ENCODE measurements around the gene FAM83D.

DNA sequence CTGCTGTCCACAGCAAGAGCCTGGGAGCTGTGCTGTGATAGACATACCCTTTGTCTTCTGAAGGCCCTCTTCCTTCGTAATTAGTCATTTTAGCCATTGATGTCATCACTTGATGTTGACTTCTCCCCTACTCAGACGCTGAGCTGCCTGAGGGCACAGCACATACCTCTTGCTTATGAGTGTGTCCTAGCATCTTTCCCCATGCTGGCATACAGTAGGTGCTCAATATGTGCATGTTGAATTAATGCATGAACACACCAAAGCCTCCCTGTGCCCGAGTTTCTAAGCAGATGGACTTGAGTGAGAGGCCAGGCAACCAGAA is 35.8 kb upstream of the FAM83D start:
- TF ChIP-seq, protein P1, sequence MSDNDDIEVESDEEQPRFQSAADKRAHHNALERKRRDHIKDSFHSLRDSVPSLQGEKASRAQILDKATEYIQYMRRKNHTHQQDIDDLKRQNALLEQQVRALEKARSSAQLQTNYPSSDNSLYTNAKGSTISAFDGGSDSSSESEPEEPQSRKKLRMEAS (IDR thresholded peaks at IDR 0.05), result no peak
- TF ChIP-seq, protein P2, sequence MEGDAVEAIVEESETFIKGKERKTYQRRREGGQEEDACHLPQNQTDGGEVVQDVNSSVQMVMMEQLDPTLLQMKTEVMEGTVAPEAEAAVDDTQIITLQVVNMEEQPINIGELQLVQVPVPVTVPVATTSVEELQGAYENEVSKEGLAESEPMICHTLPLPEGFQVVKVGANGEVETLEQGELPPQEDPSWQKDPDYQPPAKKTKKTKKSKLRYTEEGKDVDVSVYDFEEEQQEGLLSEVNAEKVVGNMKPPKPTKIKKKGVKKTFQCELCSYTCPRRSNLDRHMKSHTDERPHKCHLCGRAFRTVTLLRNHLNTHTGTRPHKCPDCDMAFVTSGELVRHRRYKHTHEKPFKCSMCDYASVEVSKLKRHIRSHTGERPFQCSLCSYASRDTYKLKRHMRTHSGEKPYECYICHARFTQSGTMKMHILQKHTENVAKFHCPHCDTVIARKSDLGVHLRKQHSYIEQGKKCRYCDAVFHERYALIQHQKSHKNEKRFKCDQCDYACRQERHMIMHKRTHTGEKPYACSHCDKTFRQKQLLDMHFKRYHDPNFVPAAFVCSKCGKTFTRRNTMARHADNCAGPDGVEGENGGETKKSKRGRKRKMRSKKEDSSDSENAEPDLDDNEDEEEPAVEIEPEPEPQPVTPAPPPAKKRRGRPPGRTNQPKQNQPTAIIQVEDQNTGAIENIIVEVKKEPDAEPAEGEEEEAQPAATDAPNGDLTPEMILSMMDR (IDR thresholded peaks at IDR 0.05), result no peak
- TF ChIP-seq RAD21 (conservative IDR thresholded peaks at IDR 0.05 in 1 of 2, IDR thresholded peaks at IDR 0.05 in 1 of 2) (no peak), CBX8 (IDR thresholded peaks at IDR 0.05) (no peak), POLR2A (IDR thresholded peaks at IDR 0.05; ENCODE audit: low read length) (no peak), MAZ (IDR thresholded peaks at IDR 0.05; ENCODE audit: borderline replicate concordance, low read depth, low read length) (no peak), JUN (IDR thresholded peaks at IDR 0.05) (no peak)
